Measurements from ENCODE around the gene ADH7. TPM values are rescaled to one million over a fixed set of nuclear protein-coding genes. Genes with fewer than 3 reads are reported as not detected.

The ADH7 gene
- total and polyA plus RNA-seq, 9 of the 15 experiments (the other 6 are each of a cell fraction or from before 2014, with no cell fraction given): not detected

GRCh38 chr4:99411041-99411440 lies 24.1 kb downstream of the ADH7 start:
- Histone ChIP-seq H3K9me3 (replicated peaks; ENCODE audit: control insufficient read depth, insufficient read depth, low read depth, low read length) (no peaks in the 10 kb centered on the region), H4K20me1 (replicated peaks; ENCODE audit: control insufficient read depth, insufficient read depth, low read length) (no peaks in the 10 kb centered on the region), H3K27me3 (ENCODE audit: control insufficient read depth in 2 of 2, insufficient read depth in 2 of 2, low read length in 2 of 2) (no peaks in the 10 kb centered on the region), H2AFZ (ENCODE audit: low read depth, low read length) (no peak overlapping the region), H3K36me3 (ENCODE audit: control insufficient read depth, insufficient read depth, low read length) (no peaks in the 10 kb centered on the region), H3K9me1 (ENCODE audit: control insufficient read depth, insufficient read depth, low read length) (no peaks in the 10 kb centered on the region), H3K4me3 (no peak overlapping the region), H3K4me1 (replicated peaks in 1 of 2; ENCODE audit: control insufficient read depth in 2 of 2, insufficient read depth in 2 of 2, low read length in 2 of 2) (no peaks in the 10 kb centered on the region), H3K27ac (ENCODE audit: extremely low read depth, low read depth, low read length) (no peak overlapping the region), H3K79me2 (ENCODE audit: control insufficient read depth, insufficient read depth, low read length) (no peaks in the 10 kb centered on the region), H3K4me2 (ENCODE audit: insufficient read depth, low read length) (no peak overlapping the region), H3K9ac (ENCODE audit: insufficient read depth in 1 of 2, low read depth in 2 of 2, low read length in 2 of 2) (no peak overlapping the region)
- intact Hi-C loops (cut with micrococcal nuclease) (no loop called here), in situ Hi-C loops (cut with MboI) (loop anchor here (25.0 kb wide), 1 partner anchor 949 kb away; no protein-coding TSS in a partner anchor)
- POLR2A ChIA-PET: interaction anchor here (0.6 to 0.8 kb wide), 2 partner anchors 85 to 119 kb away, joined by 3 to 4 read pairs; no protein-coding TSS in a partner anchor
- CTCF ChIA-PET (ENCODE audit: low intra/inter-chr PET ratio): no interaction called here
- ATAC-seq (no peak), DNase-seq (ENCODE audit: extremely low read depth in 1 of 4, low spot score in 3 of 4) (no peak), FAIRE-seq (no peak)
- no TSS peak for BruUV-seq (replicated peaks)
- TF ChIP-seq OTX1 (CRISPR knock-in tag; IDR thresholded peaks at IDR 0.05): no peak
- TF ChIP-seq BRF2 (IDR thresholded peaks at IDR 0.05; ENCODE audit: borderline replicate concordance, insufficient read depth, insufficient read length): no peak
- no peak for TF ChIP-seq SP2 (IDR thresholded peaks at IDR 0.05; ENCODE audit: extremely low read depth, low read depth, low read length, poor library complexity, severe bottlenecking)
- TF ChIP-seq ELF2 (CRISPR knock-in tag; IDR thresholded peaks at IDR 0.05): no peak
- TF ChIP-seq CEBPG (CRISPR knock-in tag; IDR thresholded peaks at IDR 0.05): no peak
- no peak for TF ChIP-seq CEBPG (tag; conservative IDR thresholded peaks at IDR 0.05 in 1 of 2, IDR thresholded peaks at IDR 0.05 in 1 of 2)
- TF ChIP-seq ZNF354B (CRISPR knock-in tag; IDR thresholded peaks at IDR 0.05): no peak
- no peak for TF ChIP-seq FOXP1 (CRISPR knock-in tag; IDR thresholded peaks at IDR 0.05)
- no peak for TF ChIP-seq CREB3L1 (IDR thresholded peaks at IDR 0.05; ENCODE audit: borderline replicate concordance, low read depth)
- no peak for TF ChIP-seq HBP1 (CRISPR knock-in tag; IDR thresholded peaks at IDR 0.05)
- no peak for TF ChIP-seq ELK1 (CRISPR knock-in tag; IDR thresholded peaks at IDR 0.05)
